IMR-90 (cell line): ENCODE data around the gene GCG.

Experiments
- CTCF ChIP-seq: conservative IDR thresholded peaks from 2 replicates; pipeline ENCODE4 v1.5.1; 2012; ENCODE audit warnings: mild to moderate bottlenecking, low read depth, low read length, improper control_type of control experiment
- POLR2A ChIP-seq: IDR thresholded peaks from 2 replicates; pipeline ENCODE4 v1.6.1; 2012; ENCODE audit warnings: mild to moderate bottlenecking, low read depth, low read length

- TF ChIP-seq POLR2A (no peak), CTCF (no peak)
Measured at GRCh38 chr2:162114271-162114670, 37.8 kb downstream of the GCG start.
